ENCODE results near the gene RBM45. TPM values are rescaled to one million over a fixed set of nuclear protein-coding genes. Genes with fewer than 3 reads are reported as not detected.
"Not testable (repeated sequence)": the region's sequence is repeated elsewhere in the genome, so short reads cannot be mapped to it uniquely, and the experiment has no call there.

Gene RBM45
- total RNA-seq, 1 donor from 2014 or later, result 11.3 TPM

- no peak for DNase-seq
Measured at GRCh38 chr2:178106053-178106452, 6.2 kb upstream of the RBM45 start.

DNA sequence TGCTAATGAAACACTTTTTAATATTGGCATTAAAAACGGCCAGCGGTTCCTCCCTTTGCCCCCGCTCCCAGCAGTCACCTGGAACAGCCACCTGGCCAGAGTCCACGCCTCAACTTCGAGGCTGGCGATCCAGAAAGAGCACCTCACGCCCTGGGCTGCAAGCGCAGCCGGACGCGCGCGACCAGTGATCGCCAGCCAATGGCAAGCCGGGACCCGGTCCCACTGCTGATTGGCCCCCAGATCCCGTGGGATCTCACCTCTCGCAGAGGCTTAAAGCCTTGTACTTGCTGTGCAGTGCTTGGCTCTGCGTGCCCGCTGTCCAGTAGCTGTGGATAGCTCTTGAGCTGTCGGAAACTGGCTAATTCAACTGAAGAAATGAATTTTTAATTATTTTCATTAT lies 4.1 kb upstream of the RBM45 start:
- no peak for DNase-seq

DNA sequence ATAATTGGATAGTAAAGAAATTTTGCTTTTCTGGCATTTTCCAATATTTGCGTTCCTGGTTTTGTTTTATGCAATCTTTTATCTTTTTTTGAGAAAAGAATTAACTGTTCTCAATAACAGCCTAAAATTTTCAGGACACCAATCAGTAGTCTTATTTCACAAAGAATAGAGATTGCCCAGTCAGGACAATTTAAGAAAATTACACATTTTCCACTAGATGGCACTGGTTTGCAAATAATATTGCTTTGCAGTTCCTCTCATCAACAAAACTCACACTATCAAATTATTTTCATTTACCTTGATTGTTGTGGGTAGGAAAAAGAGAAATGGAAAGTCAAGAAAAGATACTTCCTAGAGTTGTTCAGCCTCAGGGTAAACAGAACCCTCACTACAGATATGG lies 2.4 kb upstream of the RBM45 start:
- peak; percentile 4 for DNase-seq

DNA sequence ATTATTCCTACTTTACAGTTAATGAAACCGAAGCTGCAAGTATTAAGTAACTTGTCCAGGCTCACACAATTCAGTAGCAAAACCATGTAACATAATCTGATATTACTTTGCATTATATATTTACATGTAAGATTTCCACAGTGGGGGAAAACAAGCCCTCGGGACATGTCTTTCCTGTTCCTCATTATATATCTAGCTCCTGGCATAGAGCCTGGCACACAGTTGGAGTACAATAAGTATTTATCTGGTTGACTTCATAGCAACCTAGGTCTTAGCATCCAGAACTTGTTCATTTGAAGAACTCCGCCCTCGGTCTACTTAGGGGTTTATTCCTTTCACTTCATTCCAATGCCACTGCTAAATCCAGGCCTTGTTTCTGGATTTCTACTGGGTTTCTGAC lies 1.6 kb upstream of the RBM45 start:
- DNase-seq, result no peak

DNA sequence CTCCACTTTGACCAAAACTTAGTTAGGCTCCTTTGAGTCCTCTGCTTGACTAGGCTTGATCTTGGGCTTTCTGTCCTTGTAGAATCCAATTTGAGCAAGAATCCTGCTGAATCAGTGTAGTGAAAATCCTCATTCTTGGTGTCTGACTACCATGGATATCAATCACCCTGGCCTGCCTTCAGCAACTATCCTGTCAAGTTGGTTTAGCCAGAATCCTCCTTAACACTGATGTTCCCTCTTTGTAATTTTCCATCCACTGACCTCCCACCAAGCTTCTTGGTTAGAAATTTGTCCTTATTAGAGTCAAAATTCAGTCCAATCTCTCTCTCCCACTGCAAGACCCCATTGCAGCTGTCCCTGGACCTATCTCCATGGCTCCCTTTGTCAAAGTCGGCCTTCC lies 494 bp upstream of the RBM45 start:
- no peak for DNase-seq

- DNase-seq, result no peak
Measured at GRCh38 chr2:178114462-178114861, 2.2 kb downstream of the RBM45 start.

GRCh38 chr2:178115271-178115670 lies 3.0 kb downstream of the RBM45 start:
- no peak for DNase-seq

DNA sequence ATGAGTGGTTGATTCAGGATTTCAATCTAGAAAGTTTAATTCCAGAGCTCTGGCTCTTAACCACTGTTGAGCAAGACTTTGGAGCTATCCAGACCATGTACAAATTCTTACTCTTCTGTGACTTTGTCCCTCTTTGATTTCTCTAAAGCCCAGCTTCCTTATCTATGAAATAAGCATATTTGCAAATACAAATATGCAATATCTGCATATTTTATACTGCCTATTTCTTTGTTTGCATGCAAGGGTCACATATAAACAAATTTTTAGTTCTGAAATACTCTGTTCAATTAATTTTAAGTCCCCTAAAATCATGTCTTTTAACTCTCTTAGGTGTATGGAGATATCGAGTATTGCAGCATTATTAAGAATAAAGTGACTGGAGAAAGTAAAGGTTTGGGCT lies 5.5 kb downstream of the RBM45 start:
- DNase-seq, result no peak

GRCh38 chr2:178119179-178119922 lies 7.1 kb downstream of the RBM45 start:
- no peak for DNase-seq

- DNase-seq, result no peak
Measured at GRCh38 chr2:178123163-178123562, 10.9 kb downstream of the RBM45 start.

DNA sequence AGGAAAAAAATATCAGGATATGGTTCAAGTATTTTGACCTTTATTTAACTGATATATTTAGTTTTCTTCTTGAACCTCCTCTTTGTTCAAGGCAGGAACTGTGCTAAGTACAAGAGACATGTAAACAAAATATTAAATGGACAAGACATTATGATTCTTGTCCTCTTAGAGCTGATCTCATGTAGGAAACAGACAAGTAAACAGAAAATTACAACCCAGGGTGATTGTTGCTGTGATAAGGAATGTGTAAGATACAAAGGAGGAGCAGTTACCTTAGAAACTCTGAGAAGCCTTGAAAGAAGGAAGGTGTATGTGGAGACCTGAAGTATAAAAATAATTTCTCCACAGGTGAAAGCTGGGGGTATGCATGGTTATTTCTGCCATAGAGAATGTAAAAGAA lies 12.9 kb downstream of the RBM45 start:
- DNase-seq, result no peak

- no peak for DNase-seq
Measured at GRCh38 chr2:178125862-178126261, 13.6 kb downstream of the RBM45 start.

- no peak for DNase-seq
Measured at GRCh38 chr2:178128836-178129630, 16.8 kb downstream of the RBM45 start.

DNA sequence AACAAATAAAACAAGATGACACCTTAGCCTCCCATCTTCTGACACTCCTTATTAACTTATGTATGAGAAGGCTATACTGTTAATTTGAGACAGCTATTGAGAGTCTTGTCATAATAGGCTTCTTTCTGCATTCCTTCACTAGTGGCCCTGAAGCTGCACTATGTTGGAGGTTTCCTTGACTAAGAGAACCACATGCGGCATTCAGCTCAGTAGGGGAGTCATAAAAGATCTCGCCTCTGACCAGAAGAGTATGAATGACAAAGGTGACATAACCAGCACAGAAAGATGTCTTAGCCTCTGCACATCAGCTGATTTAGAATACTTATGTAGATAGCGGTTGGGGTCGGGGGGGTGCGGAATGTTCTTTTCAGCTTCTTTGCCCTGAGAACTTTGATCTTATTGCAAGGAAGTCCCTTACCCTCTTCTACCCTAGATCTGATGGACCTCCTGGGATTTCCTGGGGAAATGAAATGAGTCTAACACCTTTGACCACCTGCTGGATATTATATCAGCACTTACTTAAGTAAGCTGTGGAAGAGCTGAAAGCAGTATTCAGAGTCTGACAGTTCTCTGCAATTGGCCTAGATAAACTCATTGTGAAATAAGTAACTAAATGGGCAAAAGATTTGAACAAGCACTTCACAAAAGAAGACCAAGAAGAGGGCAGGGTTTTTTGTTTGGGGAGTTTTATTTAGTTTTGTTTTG lies 24.2 kb downstream of the RBM45 start:
- no peak for DNase-seq

- DNase-seq, result no peak
Measured at GRCh38 chr2:178142274-178143065, 30.2 kb downstream of the RBM45 start.

- no peak for DNase-seq
Measured at GRCh38 chr2:178143481-178143880, 31.2 kb downstream of the RBM45 start.

DNA sequence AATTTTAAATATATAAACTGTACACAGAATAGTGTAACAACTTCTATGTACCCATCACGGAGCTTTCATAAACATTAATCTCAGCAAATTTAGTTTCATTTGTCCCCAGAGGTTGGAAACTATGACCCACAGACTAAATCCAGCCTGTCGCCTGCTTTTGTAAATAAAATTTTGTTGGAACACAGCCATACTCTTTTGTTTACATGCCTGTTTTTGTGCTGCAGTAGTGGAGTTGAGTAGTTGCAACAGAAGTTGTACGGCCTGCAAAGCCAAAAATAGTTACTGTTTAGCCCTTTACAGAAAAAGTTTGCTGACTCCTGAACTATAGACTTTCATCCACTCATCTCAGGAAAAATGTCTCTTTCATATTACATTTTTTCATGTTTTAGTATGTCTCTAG lies 39.8 kb downstream of the RBM45 start:
- DNase-seq, result peak; percentile 53

DNA sequence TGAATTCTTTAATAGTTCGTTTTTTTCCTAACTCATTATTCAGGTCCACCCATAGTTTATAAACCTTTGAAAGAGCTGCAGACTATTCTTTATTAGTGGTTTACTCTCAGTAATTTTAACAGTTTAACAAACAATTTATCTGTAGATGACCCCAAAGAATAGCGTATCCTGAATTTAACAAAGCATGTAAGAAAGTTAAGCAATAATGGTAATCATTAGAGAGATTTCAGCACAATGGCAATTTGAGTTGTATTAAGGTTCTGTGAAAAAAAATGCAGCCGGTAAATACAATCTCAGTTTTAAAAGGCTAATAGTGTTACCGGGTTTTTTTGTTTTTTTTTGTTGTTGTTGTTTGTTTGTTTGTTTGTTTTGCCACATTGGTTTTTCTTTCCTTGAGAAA lies 40.3 kb downstream of the RBM45 start:
- DNase-seq, result no peak

DNA sequence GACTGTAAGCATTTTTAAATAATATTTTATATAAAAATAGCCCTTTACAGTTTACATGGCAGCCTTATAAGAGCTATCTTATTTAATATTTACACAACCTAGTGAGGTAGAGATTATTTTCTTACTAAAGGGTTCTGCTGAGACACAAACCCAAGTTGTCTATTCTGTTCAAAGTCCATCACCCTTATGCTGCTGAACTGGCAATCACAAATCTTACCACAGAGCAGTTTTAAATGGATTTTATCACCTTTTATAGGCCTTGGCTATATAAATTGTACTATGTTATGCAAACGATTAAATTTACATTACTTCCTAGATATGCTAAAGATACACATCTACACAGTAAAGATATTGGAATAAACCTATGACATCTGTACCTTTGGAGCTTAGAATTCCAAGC lies 40.7 kb downstream of the RBM45 start:
- no peak for DNase-seq

- DNase-seq, result not testable (repeated sequence)
Measured at GRCh38 chr2:178153878-178154277, 41.6 kb downstream of the RBM45 start.

DNA sequence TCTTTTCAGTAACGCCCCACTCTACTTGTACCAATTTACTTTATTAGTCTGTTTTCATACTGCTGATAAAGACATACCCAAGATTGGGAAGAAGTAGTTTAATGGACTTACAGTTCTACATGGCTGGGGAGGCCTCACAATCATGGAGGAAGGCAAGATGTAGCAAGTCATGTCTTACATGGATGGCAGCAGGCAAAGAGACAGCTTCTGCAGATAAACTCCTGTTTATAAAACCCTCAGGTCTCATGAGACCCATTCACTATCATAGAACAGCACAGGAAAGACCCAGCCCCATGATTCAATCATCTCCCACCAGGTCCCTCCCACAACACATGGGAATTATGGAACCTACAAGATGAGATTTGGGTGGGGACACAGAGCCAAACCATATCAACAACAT lies 43.3 kb downstream of the RBM45 start:
- DNase-seq, result no peak

DNA sequence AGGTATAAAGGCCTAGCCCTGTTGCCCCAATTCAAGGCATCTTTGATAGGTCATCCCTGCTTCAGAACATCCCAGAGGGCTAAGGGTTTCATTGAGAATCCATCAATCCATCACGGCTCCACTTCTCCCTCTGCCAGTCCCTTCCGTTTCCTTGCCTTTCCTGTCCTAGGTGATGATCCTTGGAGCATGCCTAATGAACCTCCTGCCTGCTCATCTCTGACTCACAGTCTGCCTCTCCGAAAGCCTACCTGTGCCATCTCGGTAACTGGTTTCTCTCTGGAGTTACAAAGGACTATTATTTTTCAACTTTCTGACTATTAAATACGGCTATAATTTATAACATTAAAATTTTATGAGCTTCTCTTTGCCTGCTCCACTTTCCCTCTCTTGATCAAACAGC lies 45.3 kb downstream of the RBM45 start:
- DNase-seq, result no peak

Measured in skin of body (tissue), 2 donors.